ENCODE measurements around the gene DNAJB6.

Gene DNAJB6

GRCh38 chr7:157465891-157466866, 129.4 kb downstream of the DNAJB6 start:
- H3K27me3 ChIP-seq = peaks cover 0 to 55% of the 10 kb centered on the region in 2 donors
- H3K4me1 ChIP-seq = no peaks in the 10 kb centered on the region
- no peak for TF ChIP-seq CTCF (IDR thresholded peaks at IDR 0.05)
- H3K36me3 ChIP-seq = no peaks in the 10 kb centered on the region
- DNase-seq = no peak
- intact Hi-C loops (cut with DNase I; ENCODE audit: low total_unique reads) = no loop called here
- H3K4me3 ChIP-seq = no peak overlapping the region
- no peak overlapping the region for H3K27ac ChIP-seq
- peaks cover 0 to 5% (median 0%) of the 10 kb centered on the region in 3 donors for H3K9me3 ChIP-seq

DNA sequence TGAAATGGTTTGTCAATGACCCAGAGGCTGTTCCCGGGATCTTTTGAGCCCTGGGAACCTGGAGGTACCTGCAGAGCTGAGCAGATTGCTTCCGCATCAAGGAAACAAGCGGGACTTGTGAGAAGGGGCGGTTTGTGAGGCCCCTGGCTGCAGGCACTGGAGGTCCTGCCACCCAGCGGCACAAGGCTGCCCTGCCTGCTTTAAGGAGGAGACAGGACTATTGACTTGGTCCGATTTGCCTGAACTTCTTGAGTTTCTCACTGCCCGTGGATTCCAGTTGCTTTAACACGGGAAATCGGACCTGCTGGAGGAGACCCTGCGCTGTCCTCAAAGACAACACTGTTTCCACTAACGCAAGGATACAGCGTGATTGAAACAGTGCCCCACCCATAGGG, 130.1 kb downstream of the DNAJB6 start:
- Histone ChIP-seq H3K36me3 (no peaks in the 10 kb centered on the region), H3K4me3 (no peak overlapping the region), H3K9me3 (peaks cover 0 to 10% (median 0%) of the 10 kb centered on the region in 3 donors), H3K27me3 (peaks cover 0 to 55% of the 10 kb centered on the region in 2 donors), H3K27ac (no peak overlapping the region), H3K4me1 (no peaks in the 10 kb centered on the region)
- peak in 1 of 2 donors; percentile 14 for DNase-seq
- no peak for TF ChIP-seq CTCF (IDR thresholded peaks at IDR 0.05)
- intact Hi-C loops (cut with DNase I; ENCODE audit: low total_unique reads) = no loop called here

Measured in tibial artery (tissue), 4 donors.